HG02588 (cell line): ENCODE data around the gene UBE2D4.

ENCODE experiments used
- ATAC-seq: cut with Tn5 transposase; IDR thresholded peaks from one replicate; pipeline ENCODE4 v1.9.1; 2021; ENCODE audit warnings: mild to moderate bottlenecking, moderate library complexity; ENCODE audit not compliant: unreplicated experiment

The UBE2D4 gene

DNA sequence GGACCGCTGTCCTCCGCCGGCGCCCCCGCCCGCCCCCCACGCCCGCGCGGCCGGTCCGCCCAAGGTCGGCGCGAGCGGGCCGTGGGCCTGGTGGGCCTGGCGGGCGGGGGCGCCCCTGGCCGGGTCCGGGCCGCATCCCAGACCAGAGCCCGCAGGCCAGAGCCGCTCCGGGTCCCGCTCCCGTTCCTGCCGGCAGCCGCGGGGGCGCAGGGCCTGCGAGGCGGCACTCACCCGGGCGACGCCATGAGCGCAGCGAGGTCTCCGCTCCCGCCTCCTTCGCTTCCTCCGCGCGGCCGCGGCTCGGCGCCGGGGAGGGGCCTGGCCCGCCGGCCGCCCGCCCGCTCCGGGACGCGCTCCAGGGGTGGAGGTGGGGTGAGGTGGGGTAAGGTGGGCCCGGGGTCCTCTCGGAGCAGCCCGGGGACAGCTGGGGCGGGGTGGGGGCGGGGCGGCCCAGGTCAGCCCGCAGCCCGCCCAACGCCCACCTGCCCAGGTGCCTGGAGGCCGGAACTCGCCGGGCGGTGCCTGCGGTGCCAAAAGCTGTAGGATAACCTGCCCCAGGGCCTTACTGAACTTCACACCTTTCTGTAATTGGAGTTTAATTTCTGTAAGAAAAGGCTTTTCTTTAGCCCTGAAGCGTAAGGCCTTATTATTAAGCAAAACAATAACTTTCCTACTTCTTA, 19.8 kb upstream of the UBE2D4 start, which contains the start of gene URGCP:
Gene URGCP, minus strand, starts transcription at position 266 of the 680 bp plus-strand sequence. Its CDS starts 21 bp downstream, at position 245.
- ATAC-seq = peak; percentile 74

- no peak for ATAC-seq
Observed at GRCh38 chr7:43914795-43915194, 11.4 kb upstream of the UBE2D4 start.

DNA sequence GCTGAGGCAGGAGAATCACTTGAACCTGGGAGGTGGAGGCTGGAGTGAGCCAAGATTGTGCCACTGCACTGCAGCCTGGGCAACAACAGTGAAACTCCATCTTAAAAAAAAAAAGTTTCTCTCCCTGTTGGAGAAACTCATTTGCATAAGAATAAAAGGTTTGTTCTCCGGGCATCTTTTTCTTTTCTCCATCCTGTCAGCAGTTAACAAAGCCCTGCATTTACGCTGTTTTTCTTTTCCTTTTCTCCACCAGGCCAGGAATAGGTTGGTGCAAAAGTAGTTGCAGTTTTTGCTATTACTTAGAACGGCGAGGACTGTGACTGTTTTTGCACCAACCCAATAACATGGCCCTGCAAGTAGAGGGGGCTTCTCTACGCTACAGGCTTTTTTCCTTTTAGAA, 10.3 kb upstream of the UBE2D4 start:
- ATAC-seq = no peak

DNA sequence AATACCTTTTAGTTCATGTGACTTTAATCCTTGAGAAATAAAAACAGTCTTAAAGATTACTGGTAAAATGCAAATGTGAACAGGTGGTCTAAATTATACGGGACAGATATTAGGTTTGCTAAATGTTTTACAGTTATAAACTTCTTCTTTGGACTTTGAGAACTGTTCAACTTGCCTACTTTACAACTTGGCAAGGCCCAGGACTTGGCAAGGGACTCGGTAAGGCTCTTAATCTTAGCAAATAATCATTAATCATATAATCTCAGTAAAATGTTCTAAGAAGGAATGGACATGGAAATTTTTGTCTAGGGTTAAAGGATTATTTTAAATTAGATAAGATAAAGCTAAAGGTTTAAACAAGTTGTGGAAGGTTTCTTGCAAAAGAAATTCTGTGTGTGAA, 4.8 kb upstream of the UBE2D4 start:
- ATAC-seq = no peak

DNA sequence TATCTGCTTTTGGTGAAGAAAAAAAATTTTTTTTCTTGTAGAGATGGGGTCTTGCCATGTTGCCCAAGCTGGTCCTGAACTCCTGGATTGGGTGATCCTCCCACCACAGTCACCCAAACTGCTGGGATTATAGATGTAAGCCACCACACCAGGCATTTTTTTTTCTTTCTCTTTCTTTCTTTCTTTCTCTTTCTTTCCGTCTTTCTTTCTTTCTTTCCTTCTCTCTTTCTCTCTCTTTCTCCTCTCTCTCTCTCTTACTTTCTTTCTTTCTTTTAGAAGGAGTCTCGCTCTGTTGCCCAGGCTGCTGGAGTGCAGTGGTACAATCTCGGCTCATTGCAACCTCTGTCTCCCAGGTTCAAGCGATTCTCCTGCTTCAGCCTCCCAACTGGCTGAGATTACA, 3.5 kb upstream of the UBE2D4 start:
- no peak for ATAC-seq

DNA sequence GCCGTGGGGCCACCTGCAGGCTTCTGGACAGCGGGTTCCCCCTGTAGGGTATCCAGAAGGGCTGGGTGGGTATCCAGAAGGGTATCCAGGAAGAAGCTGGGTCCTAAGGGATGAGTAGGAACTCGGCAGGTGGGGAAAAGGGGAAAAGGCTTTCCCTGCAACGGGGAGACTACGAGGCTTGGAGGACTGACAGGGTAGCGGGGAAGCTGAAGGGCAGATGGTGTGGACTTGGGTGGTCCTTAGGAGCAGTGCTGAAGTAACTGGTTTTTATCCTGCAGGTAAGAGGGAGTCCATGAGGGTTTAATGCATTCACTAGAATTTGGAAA, 525 bp downstream of the UBE2D4 start:
- peak; percentile 16 for ATAC-seq

GRCh38 chr7:43927810-43928209, 1.6 kb downstream of the UBE2D4 start:
- no peak for ATAC-seq

GRCh38 chr7:43929529-43930457, 3.6 kb downstream of the UBE2D4 start:
- ATAC-seq = no peak

DNA sequence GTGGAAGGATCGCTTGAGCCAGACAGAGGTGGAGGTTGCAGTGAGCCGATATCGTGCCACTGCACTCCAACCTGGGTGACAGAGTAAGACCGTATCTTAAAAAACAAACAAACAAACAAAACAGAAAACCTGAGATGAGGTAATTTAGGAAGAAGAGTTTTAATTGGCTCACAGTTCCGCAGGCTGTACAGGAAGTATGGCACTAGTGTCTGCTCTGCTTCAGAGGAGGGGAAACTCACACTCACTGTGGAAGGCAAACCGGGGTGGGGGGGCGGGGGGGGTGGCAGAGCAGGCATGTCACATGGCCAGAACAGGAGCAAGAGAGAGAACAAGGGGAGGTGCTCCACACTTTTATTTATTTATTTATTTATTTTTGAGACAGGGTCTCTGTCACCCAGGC, 5.1 kb downstream of the UBE2D4 start:
- no peak for ATAC-seq

GRCh38 chr7:43933902-43934560, 7.8 kb downstream of the UBE2D4 start:
- ATAC-seq = no peak

DNA sequence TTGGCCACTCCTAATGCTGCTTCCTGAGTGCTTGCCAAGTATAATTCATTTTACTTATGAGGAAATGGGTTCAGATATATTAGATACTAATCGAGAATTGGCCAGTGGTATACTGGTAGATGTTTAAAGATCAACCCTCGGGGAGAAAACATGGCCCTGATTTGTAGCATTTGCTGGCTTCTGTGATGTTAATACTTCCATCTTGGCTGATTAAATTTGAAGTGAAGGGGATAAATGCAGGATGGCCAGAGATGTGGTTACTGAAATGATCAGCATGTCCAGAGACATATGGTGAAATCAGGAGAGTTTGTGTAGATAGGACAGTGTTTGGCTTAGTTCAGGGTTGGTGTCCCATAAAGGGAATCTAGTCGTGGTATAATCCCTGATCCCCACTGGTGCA, 11.2 kb downstream of the UBE2D4 start:
- no peak for ATAC-seq

DNA sequence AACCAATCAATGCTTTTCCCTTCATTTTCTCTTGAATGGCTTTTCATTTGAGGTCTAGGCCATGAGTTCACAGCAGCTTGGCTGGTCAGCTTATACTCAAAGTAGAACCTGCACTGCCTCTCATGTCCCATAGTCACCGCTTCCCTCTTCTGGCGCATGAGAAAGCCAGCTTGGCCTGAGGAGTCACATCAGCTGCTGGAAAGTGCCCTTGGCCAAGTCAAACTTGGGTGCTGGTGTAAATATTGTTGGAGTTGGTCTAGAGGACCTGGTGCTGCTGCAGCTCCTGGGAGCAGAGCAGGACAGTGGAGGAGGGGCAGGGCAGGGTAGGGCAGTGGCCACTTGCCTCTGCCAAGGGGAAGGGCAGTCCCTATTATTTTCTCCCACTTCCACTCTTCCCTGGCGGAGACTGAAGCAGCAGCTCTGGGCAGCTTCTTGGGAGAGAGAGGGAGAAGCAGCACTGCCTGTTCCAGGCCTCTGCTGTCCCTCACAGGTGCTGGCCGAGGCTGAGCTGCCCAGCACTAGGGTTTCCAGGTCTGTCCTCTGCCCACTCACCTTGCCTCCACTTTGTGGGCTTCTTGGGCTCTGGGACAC, 12.8 kb downstream of the UBE2D4 start:
- ATAC-seq = no peak

GRCh38 chr7:43942250-43942649, 16.0 kb downstream of the UBE2D4 start:
- ATAC-seq = no peak

GRCh38 chr7:43942997-43943396, 16.8 kb downstream of the UBE2D4 start:
- no peak for ATAC-seq

- ATAC-seq = no peak
Observed at GRCh38 chr7:43943417-43944187, 17.4 kb downstream of the UBE2D4 start.

DNA sequence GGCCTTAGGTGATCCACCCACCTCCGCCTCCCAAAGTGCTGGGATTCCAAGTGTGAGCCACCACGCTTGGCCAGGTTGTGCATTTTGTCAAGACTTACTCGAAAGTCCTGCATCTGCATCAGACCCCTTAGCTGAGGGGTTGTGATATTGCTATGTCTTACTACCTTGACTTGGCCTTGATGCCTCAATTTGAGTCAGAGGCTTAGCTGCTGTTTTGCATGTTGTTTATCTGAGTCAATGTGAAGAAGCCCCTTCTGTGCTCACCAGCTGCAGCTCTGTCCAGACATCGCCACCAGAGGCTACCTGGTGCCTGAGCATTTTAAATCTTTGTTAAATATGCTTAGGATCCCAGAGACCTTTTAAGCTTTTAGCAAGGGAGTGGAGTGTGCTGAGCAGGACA, 18.1 kb downstream of the UBE2D4 start:
- ATAC-seq = no peak

DNA sequence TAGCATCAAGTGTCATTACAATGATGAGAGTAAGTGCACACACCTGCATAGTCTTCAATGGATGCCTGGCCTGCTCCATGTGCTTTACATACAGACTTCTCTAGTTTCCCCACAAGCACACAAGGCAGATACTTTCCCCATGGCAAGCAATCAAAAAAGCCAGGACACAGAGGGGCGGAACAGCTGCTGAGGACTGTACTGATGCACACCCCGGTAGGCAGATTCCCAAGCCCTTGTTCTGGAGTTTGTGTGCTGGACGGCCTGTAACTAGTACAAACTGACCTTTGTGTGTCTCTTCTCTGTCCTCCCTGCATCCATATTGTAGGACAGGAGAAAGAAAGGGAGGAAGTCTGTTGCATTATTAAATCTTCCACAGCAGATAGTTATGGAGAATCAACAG, 25.8 kb downstream of the UBE2D4 start:
- ATAC-seq = no peak

GRCh38 chr7:43953071-43953470, 26.8 kb downstream of the UBE2D4 start:
- ATAC-seq = no peak

DNA sequence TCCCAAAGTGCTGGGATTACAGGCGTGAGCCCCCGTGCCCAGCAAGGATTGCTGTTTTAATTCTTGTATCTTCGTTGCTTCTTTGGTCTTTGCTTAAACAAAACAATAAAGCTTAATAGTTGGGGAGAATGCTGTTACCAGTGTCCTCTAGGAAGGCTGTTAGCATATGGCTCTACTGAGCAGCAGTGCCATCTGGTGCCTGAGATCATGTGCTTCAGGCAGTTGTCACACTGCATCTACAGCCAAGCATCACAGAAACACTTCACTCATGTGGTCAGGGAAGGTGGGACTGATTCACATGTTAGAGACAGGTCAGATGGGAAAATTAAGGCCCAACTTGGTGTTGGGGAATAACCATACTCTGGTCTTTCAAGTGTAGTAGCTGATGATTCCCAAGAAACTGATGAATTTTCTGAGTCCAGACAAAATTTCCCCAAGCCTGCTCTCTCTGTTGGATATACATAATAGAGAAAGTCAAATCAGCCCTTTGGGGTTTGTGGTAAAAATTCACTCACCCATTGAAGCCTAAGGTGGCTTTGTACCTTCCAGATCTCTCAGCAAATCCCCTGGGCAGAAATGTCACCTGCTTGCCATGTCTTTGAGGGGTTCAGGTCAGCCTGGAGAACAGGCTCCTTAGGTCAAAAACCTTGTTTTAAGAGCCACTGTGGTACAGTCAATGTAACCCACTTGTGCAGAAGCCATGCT, 28.4 kb downstream of the UBE2D4 start:
- no peak for ATAC-seq

DNA sequence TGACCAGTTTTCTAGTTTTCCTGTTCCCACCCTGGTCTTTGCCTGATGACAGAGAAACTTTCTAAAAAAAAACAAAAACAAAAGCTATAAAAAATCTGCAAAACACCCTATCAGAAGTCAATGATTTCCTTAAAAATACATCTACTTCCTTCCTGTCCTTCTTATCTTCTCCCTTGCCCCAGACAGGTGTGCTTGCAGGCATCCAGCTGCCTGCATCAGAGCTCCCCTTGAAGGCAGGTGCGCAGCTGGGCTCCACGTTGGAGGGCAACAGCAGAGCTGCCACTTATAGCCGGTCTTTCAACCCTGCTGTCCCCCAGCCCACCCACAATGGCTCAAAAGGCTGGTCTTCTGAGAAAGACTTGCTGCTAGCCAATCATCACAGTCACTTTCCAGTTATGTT, 29.8 kb downstream of the UBE2D4 start:
- ATAC-seq = no peak
